Cardiac septum (tissue), 1 donor: ENCODE data around the gene PDE9A. TPM values are rescaled to one million over a fixed set of nuclear protein-coding genes. Genes with fewer than 3 reads are reported as not detected.
"Not testable (repeated sequence)": the region's sequence is repeated elsewhere in the genome, so short reads cannot be mapped to it uniquely, and the experiment has no call there.

Source experiments
- DNase-seq: peaks from one replicate; pipeline ENCODE4 v3.0.0-alpha.2; 2020; ENCODE audit warnings: low spot score
- intact Hi-C: fragments of 100-400 bp; cut with DNase I; formaldehyde crosslinking; loops from one replicate; pipeline ENCODE4 v1.14.0; 2022
- total RNA-seq: library from RNA; stranded (reverse); fragmentation: NEBNext Ultra II Directional; extraction: Animal tissue kit (Norgen Biotek cat#: 25700); gene quantifications from one replicate; pipeline ENCODE4 v1.2.1, GENCODE V29; 2021
- donor health status: DM: no; HTN: no; CAD: no.

Gene PDE9A
- total RNA-seq, 1 donor from 2014 or later: 1.1 TPM

DNA sequence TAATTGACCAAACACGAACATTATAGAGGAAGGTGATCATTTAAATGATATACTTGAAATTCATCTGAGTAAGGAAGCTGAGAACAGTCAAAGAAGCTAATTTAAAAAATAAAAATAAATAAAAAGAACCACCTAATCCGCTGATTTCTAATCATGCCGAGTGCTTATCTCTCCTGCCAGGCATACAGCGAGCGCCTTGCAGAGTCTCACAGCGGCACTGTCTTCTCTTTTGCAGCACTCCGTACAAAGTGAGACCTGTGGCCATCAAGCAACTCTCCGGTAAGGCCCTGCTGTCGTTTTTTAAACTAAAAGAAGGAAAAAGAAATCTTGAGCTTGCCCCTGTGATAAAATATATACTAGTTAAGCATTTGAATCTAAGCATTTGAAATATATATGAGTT, 45.3 kb downstream of the PDE9A start:
- DNase-seq: no peak
- intact Hi-C loops: no loop called here

DNA sequence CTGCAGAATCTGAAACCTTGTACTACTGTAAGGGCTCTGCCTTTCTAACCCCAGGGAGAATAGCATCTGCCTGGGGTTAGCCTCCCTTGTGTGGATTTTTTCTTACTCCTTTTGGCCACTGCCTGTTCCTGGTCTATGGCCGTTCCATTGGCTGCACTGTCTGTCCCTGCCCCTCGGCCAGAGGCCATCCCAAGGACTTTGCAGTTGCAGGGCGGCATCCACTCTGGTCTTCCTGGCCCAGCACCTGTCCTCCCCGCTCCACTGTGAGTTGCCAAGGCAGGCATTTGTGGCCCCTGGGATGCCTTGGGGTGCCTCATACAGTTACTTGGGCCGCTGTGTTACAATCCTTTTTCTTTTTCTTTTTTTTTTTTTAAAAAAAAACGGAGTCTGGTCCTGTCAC, 45.8 kb downstream of the PDE9A start:
- no peak for DNase-seq
- intact Hi-C loops: no loop called here

DNA sequence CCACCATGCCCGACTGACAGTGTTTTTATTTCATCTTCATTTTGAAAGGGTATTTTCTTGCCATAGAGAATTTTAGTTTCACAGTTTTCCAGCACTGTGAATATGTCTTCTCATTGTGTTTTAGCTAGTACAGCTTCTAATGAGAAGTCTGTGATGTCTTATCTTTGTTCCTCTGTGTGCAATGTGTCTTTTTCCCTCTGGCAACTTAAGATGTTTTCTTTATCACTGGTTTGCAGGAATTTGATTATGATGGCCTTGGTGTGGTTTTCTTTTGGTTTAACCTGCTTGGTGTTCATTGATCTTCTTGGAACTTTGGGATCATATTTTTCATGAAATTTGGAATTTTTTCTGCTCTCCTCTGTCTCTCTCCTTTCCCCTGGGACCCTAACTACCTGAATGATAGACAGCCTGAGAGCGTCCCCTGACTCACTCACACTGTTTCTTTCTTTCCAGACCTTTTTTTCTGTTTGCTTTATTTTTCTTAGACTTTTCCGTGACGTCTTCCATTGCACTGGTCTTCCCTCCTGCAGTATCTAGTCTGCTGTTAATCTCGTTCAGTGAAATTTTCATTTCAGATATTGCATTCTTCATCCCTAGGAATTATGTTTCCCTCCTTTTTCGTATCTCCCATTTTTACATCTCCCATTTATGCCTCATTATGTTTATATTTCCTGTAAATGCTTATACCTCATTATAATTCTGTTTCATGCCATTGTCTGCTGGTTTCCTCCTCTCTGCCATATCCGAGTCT, 48.5 kb downstream of the PDE9A start:
- intact Hi-C loops: no loop called here
- no peak for DNase-seq

DNA sequence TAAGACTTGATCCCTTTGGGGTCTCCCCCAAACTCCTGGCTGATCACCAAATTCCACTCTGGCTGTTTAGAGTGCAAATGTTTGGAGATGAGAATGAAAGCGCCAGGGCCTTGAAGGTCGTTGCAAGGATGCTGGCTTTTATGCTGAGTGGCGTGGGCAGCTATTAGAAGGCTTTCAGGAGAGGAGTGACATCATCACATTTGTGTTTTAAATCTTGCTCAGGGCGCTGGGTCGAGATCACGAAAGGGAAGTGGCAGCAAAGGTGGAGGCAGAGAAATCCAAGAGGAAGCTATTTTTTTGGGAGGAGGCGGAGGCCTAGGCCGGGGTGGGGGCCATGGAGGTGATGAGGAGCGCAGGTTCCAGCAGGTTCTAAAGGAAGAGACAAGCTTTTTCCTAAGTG, 49.3 kb downstream of the PDE9A start:
- DNase-seq: no peak
- intact Hi-C loops: no loop called here

DNA sequence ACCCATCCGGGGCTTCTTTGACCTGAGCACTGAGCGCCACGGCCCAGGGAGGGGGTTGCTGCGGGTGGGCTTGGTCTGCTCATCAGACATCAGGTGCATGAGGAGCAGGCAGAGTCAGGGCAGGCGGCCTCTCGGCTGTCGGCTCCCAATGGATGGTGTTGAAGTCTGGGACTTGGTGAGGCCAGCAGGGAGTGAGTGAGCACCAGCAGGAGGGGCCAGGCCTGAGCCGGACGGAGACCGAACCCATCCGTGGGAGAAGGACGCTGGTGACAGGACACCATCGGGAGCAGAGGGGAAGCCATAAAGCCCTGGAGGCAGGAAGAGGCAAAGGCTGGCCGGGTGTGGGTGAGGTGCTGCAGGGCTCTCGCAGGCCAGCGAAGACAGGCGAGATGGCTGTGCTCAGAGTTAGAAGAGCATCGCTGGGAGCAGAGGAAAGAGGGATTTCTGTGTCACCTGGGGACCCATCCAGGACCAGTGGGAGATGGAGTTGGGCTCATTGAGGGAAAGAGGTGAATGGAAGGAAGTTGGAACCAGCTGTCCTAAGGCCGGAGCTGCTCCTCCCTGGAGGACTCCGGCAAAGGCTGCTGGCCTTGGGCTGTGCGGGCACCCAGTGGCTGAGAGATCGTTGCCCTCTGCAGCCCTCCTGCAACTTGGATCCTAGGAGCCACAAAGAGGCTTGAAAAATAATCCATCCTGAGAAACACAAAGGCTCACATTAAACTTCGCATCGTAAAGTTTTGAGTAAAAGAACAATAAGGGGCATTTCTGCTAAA, 49.9 kb downstream of the PDE9A start:
- DNase-seq: no peak
- intact Hi-C loops: no loop called here

DNA sequence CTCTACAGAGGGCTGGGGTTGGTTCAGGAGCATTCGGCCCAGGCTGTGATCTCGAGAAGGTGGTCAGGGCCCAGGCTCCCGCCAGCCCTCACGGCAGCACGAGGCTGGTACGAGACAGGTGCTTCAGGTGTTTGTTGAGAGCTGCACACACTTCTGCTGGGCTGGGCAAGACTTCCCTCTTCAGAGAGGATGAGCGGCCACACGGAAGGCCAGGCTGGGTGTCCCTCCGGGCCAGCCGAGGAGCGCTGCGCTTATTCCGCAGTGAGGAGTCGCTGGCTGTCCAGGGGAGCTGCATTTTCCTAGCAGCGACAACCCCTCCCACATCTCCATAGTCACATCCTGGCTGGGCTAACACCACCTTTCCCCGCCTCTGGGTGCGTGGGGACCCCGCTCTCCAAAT, 50.5 kb downstream of the PDE9A start:
- no peak for DNase-seq
- intact Hi-C loops: no loop called here

DNA sequence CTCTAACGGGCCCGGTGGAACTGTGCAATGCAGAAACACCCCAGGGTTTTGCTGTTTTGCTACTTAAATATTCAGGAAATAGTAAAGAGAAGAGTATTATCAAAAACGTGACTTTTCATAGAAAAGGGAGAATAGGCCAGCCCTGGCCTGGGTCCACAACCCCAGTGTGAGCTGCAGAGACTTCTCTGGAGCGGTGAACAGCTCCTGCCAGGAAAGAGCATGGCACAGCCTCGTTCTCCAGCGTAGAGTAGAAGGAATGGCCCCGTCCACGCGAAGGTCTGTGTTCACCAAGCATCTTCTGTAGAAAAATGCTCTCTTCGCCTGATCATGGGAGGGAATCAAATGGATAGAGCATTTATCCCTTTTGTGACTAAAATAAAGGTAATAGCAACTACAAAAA, 51.4 kb downstream of the PDE9A start:
- intact Hi-C loops: no loop called here
- DNase-seq: no peak

DNA sequence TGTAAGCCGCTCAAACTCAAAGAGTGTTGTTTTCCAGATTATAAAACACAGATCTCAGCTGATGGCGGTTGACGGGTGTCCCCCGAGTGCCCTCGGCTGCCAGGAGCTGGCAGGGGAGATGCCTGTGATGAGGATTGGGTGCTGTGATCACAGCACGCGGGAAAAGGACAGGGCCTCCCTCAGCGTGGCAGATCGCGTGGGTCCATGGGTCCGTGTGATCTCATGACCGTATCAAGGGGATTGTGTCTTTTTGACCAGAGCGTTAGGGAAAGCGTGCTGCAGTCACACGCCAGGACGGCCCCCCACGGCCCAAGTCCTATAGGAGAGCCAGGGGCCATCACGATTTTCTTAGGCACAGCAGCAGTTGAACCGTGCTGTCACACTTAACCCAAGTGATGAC, 51.9 kb downstream of the PDE9A start:
- intact Hi-C loops: no loop called here
- no peak for DNase-seq

DNA sequence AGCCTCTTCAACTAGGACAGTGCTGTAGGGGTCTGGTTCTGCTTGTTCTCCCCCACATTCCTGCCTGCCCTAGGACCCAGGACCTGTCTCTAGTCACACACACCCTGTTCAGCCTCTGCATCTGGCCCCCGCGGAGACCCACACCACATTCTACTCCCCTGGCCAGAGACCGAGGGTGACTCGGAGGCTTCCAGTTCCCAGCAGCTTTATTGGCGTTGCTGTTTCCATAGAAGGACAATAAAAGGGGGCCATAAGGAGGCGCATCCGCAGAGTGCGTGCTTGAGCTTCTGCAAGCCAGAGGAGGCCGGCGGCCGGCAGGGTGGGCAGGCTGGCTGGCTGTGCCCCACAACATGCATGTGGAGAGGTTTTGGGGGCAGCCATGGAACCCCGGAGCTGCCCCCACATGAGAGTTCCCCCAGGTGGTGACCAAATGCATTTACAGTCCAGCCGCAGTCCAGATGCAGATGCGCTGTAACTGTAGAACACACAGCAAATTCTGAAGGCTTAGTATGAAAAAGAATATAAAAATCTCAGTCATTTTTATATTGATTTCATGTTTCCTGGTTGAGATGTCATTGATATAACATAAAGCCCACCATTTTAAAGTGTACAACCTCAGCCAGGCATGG, 52.4 kb downstream of the PDE9A start:
- intact Hi-C loops: no loop called here
- DNase-seq: no peak

DNA sequence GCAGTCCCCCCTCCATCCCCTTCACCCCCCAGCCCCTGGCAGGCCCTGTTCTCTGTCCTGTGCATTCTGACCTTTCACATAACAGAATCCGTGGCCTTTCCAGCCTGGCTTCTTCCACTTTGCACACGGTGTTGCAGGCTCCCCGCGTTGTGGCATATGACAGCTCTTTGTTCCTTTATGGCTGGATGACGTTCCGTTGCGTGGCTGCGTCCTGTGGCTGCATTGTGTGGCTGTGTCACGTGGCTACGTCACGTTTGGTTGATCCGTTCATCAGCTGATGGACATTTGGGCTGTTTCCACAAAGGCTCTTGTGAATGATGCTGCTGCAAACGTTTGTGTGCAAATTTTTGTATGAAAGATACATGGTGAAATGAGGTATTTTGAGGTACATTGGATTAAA, 53.3 kb downstream of the PDE9A start:
- intact Hi-C loops: no loop called here
- DNase-seq: no peak

DNA sequence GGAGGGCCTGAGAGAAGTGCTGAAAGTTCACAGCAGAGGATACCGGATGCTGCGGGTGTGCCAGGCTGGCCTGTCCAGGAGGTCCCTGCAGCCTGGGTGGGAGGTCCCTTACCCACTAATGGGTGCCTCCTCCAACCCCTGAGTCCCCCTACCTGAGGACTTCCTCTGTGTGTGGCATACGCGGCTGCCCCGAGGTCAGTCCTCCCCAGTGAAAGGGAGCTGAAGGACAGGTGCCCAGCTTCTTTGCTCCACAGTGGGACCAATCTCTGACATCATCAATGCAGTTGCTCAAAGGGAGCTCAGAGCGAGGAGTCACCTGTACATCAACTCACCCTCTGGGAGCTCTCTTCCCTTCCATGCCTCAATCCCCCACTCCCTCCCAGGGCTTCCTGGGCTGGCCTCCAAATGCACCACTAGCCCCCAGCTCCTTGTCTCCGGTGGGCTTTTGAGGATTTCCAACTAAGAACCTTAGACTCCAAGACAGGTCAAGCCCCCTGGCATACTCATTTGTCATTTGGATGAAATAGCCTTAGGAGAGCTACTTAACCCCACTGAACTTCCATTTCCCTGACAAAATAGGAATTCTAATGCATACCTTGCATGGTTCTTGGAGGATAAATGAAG, 53.9 kb downstream of the PDE9A start:
- intact Hi-C loops: no loop called here
- no peak for DNase-seq

DNA sequence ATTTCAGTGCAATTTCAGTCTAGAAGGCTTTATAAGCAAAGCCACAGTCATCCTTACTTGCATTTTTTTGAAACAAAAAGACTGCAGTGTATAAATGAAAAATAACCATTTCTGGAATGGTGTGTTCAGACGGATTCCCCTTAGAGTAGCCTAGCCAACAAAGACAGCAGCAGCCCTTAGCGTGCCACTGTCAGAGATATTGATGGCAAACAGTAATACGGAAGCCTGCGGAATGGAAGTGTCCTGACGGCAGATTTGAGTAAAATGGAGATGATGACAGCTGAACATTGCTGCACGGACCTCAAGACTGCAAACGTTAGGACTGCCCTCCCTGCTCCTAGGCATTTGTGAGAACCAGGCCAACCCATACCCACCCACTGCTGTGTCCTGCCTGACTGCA, 54.7 kb downstream of the PDE9A start:
- no peak for DNase-seq
- intact Hi-C loops: no loop called here

DNA sequence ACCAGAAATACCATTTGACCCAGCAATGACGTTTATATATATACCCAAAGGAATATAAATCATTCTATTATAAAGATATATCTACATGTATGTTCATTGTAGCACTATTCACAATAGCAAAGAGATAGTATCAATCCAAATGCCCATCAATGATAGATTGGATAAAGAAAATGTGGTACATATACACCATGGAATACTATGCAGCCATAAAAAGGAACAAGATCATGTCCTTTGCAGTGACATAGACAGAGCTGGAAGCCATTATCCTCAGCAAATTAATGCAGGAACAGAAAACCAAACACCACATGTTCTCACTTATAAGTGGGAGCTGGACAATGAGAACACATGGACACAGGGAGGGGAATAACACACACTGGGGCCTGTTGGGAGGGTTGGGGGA, 55.5 kb downstream of the PDE9A start:
- DNase-seq, intact Hi-C loops: not testable (repeated sequence)

DNA sequence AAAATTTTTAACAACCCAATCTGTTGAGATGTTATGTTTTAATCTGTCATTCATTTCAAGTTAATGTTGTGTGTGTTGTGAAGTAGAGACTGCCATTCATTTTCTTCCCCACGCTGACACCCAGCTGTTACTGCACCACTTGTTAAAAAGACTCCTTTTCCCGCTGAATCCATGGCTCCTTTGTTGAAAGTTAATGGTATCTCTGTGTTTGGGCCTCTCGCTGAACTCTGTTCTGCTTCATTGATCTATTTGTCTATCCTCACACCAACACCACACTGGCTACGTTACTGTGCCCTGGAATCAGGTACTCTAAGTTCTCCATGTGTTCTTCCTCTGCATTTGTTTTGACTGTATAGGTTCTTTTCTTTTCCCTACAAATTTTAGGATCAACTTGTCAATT, 58.2 kb downstream of the PDE9A start:
- intact Hi-C loops: no loop called here
- no peak for DNase-seq

DNA sequence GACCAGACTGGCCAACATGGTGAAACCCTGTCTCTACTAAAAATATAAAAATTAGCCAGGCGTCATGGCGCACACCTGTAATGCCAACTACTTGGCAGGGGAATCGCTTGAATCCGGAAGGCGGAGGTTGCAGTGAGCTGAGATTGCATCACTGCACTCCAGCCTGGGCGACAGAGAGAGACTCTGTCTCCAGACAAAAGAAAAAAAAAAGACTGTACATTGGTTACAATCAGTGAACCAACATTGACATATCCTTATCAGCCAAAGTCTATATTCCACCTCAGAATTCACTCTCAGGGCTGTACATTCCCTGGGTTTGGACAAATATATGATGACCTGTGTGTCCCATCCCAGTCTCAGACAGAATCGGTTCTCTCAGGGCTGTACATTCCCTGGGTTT, 62.0 kb downstream of the PDE9A start:
- intact Hi-C loops, DNase-seq: not testable (repeated sequence)

DNA sequence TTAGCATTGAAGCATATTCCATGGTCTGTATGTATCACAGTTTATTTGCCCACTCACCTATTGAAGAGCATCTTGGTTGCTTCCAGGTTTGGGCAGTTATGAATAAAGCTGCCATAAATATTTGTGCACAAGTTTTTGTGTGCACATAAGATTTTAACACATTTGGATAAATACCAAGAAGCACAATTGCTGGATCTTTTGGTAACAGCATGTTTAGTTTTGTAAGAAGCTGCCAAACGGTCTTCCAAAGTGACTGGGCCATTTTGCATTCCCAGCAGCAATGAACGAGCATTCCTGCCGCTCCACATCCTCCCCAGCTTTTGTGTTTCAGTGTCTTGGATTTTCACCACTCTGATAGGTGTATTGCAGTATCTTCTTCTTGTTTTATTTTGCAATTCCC, 62.7 kb downstream of the PDE9A start:
- intact Hi-C loops: no loop called here
- no peak for DNase-seq

DNA sequence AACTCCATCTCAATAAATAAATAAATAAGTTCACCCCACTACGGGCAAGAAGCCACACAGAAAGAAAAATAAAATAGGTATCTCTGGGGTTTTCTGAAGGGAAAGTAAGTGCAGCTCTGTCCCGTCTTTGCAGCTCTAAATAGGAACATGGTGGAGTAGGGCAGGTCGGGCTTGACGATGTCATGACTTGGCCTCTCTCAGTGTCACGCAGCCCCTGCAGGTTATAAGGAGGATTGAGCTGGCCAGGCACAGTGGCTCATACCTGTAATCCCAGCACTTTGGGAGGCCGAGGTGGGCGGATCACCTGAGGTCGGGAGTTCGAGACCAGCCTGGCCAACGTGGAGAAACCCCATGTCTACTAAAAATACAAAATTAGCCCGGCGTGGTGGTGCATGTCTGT, 67.1 kb downstream of the PDE9A start:
- peak; percentile 46 for DNase-seq
- intact Hi-C loops: loop anchor here (10.0 kb wide), 1 partner anchor 66 kb away; the partner anchor contains the start of gene PDE9A

DNA sequence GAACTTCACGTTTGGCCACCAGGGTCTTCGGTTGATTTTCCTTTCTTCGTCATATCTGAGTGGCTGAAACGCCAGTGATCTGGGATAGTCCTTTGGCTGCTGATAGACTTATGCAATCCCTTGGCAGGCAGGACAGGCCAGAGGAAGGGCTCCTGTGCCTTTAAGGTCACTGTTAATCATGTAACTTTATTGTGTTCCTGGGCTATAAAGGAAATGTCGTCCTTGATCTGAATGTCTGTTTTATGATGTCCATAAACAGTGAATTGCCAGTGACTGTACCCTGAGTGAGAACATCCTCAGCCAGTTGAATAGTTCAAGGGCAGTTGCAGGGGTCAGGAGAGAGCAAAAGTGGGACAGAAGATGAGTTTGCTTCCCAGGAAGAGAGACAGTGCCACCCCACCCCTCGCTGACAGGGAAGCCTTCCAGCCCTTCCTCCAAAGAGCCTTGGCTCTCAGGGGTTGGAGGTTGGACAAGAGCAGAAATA, 68.0 kb downstream of the PDE9A start:
- DNase-seq: no peak
- intact Hi-C loops: loop anchor here (10.0 kb wide), 1 partner anchor 67 kb away; the partner anchor contains the start of gene PDE9A

DNA sequence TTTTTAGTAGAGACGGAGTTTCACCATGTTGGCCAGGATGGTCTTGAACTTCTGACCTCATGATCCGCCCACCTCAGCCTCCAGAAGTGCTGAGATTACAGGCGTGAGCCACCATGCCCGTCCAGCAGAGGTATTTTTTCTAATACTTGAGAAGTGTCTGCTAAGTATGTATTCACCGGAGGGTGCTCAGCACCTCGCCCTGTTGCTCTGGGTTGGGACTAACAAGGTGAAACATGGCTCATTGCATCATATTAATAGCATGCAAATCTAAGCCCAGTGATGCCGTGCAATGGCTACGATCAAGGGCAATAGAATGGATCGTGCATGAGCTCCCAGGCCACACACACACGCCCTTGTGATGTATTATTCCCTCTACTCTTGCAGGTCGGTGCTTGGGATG, 68.7 kb downstream of the PDE9A start:
- DNase-seq: no peak
- intact Hi-C loops: loop anchor here (10.0 kb wide), 1 partner anchor 67 kb away; the partner anchor contains the start of gene PDE9A
